Colonic mucosa (tissue), 4 donors: ENCODE measurements around the gene SLC25A28. TPM values are rescaled to one million over a fixed set of nuclear protein-coding genes. Genes with fewer than 3 reads are reported as not detected.

ENCODE experiments used
- DNase-seq: peaks from one replicate; pipeline ENCODE4 v3.0.0-alpha.2; 2020
- H3K27ac ChIP-seq: fragments of 200-600 bp; one replicate; pipeline ENCODE4 v1.8.0; 2021
- H3K27me3 ChIP-seq: fragments of 200-600 bp; one replicate; pipeline ENCODE4 v1.8.0; 2021
- H3K36me3 ChIP-seq: fragments of 200-600 bp; one replicate; pipeline ENCODE4 v1.8.0; 2021
- H3K4me1 ChIP-seq: fragments of 200-600 bp; one replicate; pipeline ENCODE4 v1.8.0; 2021; ENCODE audit warnings: mild to moderate bottlenecking
- H3K4me3 ChIP-seq: fragments of 200-600 bp; one replicate; pipeline ENCODE4 v1.8.0; 2021
- H3K9ac ChIP-seq, 2 donors: one replicate each; pipeline ENCODE4 v1.7.0; 2013; ENCODE audit warnings: control low read depth in 2 of 2, low read depth in 2 of 2, low read length in 2 of 2
- H3K9me3 ChIP-seq: fragments of 200-600 bp; one replicate; pipeline ENCODE4 v1.8.0; 2021
- intact Hi-C: fragments of 100-400 bp; cut with DNase I; formaldehyde crosslinking; loops from one replicate; pipeline ENCODE4 v1.14.1; 2022
- total RNA-seq, 2 donors: library from RNA; stranded (reverse); fragmentation: NEBNext Ultra II Directional in 1 of 2; extraction: Animal tissue kit (Norgen Biotek cat#: 25700) in 1 of 2; gene quantifications; one replicate each; pipeline ENCODE4 v1.2.1, GENCODE V29; 2021
- TF ChIP-seq, protein P1 (sequence below): fragments of 200-600 bp; IDR thresholded peaks from one replicate; pipeline ENCODE4 v1.8.0; 2022; ENCODE audit warnings: antibody characterized with exemption, mild to moderate bottlenecking
- donor health status: healthy.
- donor health status: DM: no; HTN: no; CAD: no.
- donor health status: DM: no; HTN: no; CAD: no.

SLC25A28 gene
- total RNA-seq, 2 donors from 2014 or later = 29.6 to 38.7 TPM

- no peak for DNase-seq
- Histone ChIP-seq H3K27ac (no peak overlapping the region), H3K27me3 (no peaks in the 10 kb centered on the region), H3K9me3 (no peaks in the 10 kb centered on the region), H3K4me1 (no peaks in the 10 kb centered on the region), H3K4me3 (no peak overlapping the region), H3K9ac (no peak overlapping the region), H3K36me3 (no peaks in the 10 kb centered on the region)
- TF ChIP-seq, protein P1, sequence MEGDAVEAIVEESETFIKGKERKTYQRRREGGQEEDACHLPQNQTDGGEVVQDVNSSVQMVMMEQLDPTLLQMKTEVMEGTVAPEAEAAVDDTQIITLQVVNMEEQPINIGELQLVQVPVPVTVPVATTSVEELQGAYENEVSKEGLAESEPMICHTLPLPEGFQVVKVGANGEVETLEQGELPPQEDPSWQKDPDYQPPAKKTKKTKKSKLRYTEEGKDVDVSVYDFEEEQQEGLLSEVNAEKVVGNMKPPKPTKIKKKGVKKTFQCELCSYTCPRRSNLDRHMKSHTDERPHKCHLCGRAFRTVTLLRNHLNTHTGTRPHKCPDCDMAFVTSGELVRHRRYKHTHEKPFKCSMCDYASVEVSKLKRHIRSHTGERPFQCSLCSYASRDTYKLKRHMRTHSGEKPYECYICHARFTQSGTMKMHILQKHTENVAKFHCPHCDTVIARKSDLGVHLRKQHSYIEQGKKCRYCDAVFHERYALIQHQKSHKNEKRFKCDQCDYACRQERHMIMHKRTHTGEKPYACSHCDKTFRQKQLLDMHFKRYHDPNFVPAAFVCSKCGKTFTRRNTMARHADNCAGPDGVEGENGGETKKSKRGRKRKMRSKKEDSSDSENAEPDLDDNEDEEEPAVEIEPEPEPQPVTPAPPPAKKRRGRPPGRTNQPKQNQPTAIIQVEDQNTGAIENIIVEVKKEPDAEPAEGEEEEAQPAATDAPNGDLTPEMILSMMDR = no peak
- intact Hi-C loops = no loop called here
These were observed 46.4 kb downstream of the SLC25A28 start for GRCh38 chr10:99573790-99574189.

DNA sequence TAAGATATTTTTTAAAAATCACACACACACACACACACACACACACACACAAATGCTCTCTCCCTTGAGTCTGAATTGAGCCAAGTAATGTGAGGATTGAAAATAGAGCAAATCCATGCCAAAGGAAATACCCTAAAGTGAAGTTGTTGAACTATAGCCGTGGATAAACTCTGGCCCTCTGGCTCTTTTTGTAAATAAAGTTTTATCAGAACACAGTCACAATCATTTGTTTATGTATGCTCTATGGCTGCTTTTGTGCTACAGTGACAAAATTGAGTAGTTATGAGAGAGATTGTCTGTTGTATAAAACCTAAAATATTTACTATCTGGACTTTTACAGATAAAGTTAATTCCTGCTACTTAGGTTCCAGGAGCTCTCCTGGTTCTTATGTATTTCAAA, 48.4 kb downstream of the SLC25A28 start:
- no peak overlapping the region for H3K27ac ChIP-seq
- H3K36me3 ChIP-seq = no peaks in the 10 kb centered on the region
- DNase-seq = no peak
- no peaks in the 10 kb centered on the region for H3K4me1 ChIP-seq
- H3K27me3 ChIP-seq = no peaks in the 10 kb centered on the region
- H3K4me3 ChIP-seq = no peak overlapping the region
- TF ChIP-seq, protein P1 = no peak
- no peaks in the 10 kb centered on the region for H3K9me3 ChIP-seq
- no peak overlapping the region for H3K9ac ChIP-seq
- intact Hi-C loops = no loop called here

DNA sequence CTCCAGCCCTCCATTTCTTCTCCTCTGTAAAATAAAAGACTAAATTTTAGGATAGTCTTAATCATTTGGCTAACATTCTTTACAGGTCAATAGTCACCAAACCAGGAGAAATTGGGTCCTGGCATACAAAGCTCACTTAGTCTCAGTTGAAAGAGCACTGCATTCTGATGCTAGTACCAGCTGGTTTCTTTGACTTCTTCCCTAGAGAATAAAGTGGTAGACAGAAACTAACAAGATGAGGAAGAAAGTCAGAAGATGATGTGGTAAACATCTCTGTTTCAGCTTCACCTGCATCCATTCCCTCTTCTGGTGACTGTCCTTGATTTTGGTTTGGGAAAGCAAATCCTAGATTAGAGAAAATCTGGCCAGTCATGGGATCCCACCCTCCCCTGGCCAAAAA, 50.3 kb downstream of the SLC25A28 start:
- intact Hi-C loops = no loop called here
- TF ChIP-seq, protein P1 = no peak

GRCh38 chr10:99569253-99569939, 50.8 kb downstream of the SLC25A28 start:
- TF ChIP-seq, protein P1 = no peak
- H3K27ac ChIP-seq = no peak overlapping the region
- no peaks in the 10 kb centered on the region for H3K36me3 ChIP-seq
- H3K4me3 ChIP-seq = no peak overlapping the region
- H3K4me1 ChIP-seq = no peaks in the 10 kb centered on the region
- intact Hi-C loops = no loop called here
- DNase-seq = no peak
- H3K27me3 ChIP-seq = no peaks in the 10 kb centered on the region
- no peak overlapping the region for H3K9ac ChIP-seq
- no peaks in the 10 kb centered on the region for H3K9me3 ChIP-seq

More for the DNA sequence above, 50.3 kb downstream of the SLC25A28 start:
- DNase-seq = no peak
- Histone ChIP-seq H3K27me3 (no peaks in the 10 kb centered on the region), H3K4me3 (no peak overlapping the region), H3K27ac (no peak overlapping the region), H3K4me1 (no peaks in the 10 kb centered on the region), H3K9ac (no peak overlapping the region), H3K36me3 (no peaks in the 10 kb centered on the region), H3K9me3 (no peaks in the 10 kb centered on the region)

GRCh38 chr10:99565166-99565565, 55.1 kb downstream of the SLC25A28 start:
- DNase-seq = no peak
- Histone ChIP-seq H3K36me3 (no peaks in the 10 kb centered on the region), H3K4me3 (no peak overlapping the region), H3K27me3 (no peaks in the 10 kb centered on the region), H3K4me1 (no peaks in the 10 kb centered on the region), H3K27ac (no peak overlapping the region), H3K9me3 (no peaks in the 10 kb centered on the region), H3K9ac (no peak overlapping the region)
- TF ChIP-seq, protein P1 = no peak
- intact Hi-C loops = no loop called here
